GM21619 (cell line): ENCODE results near the gene LRRC32.
"Not testable (repeated sequence)": the region's sequence is repeated elsewhere in the genome, so short reads cannot be mapped to it uniquely, and the experiment has no call there.

Source experiments
- ATAC-seq: cut with Tn5 transposase; IDR thresholded peaks from one replicate; pipeline ENCODE4 v1.9.1; 2021; ENCODE audit not compliant: unreplicated experiment

Gene LRRC32

DNA sequence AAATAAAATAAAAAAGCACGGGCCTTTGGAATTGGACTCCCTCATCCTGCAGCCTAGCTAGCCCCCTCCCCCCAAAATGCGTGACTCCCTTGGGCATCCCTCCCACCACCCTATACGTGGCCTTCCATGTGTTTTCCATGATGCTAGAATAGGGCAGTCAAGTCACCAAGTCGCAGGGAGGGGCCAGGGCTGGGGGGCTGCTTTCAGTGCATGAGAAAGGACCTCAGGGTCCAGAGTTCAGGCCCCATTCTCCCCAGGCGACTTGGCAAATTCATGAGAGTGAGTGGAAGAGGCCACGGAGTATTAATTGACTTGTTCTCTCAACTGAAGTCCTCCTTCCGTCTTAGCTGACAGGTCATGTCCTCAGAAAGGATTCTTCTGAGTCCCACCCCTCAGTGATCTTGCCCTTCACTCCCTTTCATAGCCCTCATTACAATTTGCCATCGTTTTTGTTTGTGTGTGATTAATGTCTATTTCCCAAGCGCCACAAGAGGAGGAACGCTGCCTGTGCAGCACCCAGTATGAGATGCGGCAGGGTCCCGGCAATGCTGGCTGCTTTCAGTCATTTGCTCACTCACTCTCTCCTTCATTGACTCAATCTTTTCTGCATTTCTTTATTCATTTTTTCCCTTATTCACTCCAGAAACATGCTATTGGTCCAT is 17.4 kb downstream of the LRRC32 start:
- ATAC-seq, result no peak

DNA sequence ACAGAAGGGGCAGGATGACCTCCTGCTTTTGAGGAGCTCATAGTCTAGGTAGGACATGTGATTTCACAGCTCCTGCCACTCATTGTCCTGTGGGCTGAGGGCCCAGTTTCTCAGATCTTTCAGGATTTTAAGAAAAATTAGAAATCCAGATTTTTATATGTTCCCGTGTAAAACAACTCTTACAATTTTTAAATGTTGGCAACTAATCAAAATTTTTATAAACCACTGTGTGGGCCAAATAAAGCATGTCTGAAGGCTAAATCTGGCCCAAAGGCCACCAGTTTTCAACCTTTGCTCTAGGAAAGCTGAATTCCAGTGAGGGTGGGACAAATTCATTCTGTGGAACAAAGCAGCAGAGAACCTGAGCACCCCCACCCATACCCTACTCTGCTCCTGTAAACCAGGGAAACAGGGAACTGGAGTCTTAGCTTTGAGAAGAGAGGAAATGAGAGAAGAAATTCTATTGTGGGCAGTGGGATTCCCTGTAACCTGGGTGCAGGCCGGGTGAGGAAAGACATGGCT is 20.6 kb downstream of the LRRC32 start:
- ATAC-seq, result no peak

DNA sequence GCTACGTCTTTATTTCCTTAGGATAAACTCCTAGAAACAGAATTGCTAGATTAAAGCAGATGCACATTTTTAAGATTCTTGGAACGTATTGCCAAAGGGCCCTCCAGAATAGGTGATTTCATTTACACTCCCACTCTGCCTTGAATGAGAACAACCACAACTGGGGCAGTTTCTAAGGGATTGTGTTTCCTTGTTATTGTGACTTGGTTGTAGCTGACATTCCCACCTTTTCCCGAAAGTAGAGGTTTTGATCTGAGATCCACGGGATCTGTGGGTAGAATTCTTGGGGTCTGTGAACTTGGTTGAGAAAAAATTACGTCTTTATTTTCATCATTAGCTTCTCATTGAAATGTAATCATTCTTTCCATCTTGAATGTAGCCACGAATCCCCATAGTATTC is 21.5 kb downstream of the LRRC32 start:
- ATAC-seq, result no peak

DNA sequence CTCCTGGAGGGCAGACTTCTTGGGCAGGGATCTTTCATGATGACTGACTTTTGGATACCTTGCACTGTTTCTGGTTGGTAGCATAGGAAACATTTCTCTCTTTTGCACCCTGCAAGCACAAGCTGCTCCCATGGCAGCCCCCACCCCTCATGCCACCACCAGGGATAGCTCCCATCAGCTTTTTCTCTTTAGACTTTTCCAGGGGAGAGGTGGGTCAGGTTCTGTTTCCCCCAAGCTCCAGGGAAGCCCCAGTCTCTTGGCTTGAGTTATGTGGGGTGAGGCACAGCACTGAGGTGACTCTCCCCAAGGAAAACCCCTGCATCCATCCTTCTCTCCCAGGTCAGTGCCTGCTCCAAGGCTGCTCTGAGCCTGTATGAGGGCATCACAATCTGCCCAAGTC is 22.5 kb downstream of the LRRC32 start:
- ATAC-seq, result no peak

DNA sequence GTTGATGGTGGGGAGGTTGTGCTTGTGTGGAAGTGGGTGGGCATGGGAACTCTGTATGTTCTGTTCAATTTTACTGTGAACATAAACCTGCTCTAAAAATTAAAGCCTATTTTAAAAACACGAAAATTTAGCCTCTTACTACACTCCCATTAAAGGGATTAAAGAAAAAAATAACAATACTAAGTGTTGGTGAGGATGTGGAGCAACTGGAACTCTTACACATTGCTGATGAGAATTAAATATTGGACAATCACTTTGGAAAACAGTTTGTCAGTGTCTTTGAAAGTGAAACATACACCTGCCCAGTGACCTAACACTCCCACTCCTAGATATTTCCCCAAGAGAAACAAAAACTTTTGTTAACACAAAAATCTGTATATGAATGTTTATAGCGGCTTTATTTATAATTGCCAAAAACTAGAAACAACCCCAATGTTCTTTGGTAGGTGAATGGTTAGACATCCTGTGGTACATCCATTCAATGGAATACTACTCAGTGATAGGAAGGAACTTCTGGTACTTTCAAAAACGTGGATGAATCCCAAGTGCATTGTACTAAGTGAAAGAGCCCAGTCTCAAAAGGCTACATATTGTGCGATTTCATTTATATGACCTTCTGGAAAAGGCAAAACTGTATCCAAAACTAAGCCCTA is 23.5 kb downstream of the LRRC32 start:
- no peak for ATAC-seq

DNA sequence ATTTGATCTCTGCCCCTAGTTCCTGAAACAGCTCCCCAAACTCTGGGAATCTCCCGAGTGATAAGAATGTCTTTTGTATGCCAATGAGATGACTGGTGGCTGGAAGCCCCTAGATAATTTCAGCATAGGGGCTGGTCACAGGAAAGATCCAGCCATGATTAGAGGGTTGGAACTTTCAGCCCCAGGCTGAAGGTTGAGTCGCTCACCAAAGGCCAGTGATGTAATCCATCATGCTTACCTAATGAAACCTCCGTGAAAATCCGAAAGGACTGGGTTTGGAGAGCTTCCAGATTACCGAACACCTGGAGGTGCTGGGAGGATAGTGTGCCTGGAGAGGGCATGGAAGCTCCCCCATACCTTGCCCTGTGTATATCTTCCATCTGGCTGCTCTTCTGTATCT is 26.0 kb downstream of the LRRC32 start:
- ATAC-seq, result no peak

DNA sequence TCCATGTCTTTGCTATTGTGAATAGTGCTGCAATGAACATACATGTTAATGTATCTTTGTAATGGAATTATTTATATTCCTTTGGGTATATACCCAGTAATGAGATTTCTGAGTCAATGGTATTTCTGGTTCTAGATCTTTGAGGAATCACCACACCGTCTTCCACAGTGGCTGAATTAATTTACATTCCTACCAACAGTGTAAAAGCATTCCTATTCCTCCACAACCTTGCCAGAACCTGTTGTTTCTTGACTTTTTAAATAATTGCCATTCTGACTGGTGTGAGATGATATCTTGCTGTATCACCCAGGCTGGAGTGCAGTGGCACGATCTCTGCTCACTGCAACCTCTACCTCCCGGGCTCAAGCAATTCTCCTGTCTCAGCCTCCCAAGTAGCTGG is 26.8 kb downstream of the LRRC32 start:
- not testable (repeated sequence) for ATAC-seq

DNA sequence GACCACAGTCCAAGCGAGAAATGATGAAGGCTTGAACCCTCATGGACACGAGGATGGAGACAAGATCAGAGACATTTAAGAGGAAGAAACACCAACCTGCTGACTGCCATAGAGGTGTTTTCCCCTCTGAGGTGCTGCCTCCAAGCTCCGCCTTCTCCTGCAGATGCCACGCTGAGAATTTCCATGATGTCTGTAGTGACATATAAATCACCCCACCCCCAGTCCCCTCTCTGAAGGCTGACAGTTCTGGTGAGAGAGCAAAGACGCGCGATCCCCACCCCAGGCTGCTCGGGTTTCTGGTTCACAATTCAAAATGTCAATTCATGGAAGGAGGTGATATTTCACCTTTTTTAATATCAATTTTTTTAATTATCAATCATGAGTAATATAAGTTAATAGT is 28.2 kb downstream of the LRRC32 start:
- no peak for ATAC-seq

DNA sequence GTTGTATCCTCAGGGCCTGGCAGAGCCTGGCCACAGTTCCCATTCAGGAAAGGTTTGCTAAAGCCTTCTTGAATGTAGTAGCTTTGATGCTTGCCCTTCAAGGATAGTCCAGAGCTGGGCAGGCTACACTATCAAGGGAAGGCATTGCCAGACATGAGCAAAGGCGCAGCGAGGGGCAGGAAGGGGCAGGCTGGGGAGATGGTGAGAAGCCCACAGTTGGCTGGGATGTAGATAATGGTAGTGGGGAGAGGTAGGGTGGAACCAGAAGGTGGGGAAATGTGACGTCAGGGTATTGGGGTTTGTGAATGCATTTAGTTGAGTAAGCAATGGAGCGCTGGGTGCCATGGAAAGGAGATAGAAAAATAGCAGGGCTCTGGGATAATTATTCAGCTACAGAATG is 28.6 kb downstream of the LRRC32 start:
- no peak for ATAC-seq

DNA sequence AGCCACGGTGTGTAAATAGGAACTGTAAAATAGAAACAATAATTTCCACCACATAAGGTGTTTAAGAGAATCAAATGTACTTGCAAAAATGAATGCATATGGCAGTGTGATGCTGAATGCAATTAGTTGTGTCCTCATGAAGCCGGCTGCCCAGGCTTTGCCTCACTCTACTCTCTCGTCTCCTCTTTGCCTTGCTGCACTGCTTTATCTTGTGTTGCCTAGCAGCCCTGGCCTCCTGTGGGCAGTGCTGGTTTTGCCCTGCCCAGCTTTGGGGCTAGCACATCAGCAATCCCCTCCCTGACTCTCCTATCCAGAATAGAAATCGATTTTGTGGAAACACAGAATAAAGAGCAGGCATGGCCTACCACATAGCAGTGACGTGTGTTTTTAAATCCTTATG is 30.0 kb downstream of the LRRC32 start:
- ATAC-seq, result no peak

DNA sequence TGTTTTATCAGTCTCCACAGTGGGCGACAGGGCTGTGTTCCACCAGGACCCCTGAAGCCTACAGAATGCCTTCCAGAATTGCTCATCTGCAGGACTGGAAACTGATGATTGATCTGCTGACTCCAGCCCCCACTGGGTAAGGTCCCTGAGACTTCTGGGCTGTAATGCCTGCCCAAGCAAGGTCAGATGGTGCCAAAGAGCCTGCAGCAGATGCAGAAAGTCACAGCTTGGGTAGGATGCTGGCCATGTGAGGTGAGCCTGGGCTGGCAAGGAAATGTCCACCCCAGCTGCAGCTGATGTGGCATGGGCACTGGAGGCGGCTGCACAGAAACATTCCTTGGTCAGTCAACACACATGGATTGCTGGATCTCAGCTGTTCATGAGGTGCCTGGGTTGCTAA is 30.9 kb downstream of the LRRC32 start:
- ATAC-seq, result no peak

DNA sequence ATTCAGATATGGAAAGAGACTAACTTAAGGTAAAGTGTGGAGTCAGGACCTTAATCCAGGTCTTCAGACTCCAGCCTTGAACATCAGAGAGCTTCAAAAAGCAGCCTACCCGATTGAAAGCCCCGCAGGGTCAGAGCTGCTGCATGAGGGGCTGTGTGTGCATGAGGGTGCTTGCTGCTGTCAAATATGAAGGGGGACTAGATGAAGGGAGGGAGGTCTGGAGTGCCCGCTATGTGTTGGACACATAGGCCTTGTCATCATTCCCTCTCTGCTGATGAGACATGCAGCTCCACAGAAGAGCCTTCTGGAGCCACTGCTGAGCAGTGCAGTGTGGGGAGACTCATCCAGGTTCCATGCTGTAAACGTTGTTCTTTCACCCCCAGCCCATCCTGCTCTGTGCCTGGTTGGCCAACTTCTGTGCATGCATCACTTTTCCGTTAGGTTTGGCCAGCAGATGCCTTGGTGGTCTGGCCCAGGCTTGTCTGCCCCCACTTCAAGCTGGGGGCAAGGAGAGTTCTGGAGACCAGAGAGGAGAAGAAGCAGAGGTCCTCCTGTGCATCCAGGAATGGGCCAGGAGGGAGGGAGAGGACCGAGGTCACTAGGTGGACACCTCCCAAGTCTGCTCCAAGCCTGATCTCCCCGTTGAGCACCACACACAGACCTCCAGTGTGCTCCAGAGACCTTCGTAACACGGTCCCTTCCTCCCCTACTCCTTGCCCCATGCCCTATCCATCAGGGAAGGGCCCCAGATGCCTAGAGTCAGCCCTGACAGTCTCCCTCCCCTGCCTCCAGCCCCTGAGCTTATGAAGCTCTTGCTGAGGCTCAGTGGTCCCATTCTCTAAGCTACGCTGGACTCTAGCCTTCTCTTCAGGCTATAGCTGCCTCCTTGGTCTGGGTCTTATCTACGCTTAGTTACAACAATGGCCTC is 32.0 kb downstream of the LRRC32 start:
- ATAC-seq, result no peak

DNA sequence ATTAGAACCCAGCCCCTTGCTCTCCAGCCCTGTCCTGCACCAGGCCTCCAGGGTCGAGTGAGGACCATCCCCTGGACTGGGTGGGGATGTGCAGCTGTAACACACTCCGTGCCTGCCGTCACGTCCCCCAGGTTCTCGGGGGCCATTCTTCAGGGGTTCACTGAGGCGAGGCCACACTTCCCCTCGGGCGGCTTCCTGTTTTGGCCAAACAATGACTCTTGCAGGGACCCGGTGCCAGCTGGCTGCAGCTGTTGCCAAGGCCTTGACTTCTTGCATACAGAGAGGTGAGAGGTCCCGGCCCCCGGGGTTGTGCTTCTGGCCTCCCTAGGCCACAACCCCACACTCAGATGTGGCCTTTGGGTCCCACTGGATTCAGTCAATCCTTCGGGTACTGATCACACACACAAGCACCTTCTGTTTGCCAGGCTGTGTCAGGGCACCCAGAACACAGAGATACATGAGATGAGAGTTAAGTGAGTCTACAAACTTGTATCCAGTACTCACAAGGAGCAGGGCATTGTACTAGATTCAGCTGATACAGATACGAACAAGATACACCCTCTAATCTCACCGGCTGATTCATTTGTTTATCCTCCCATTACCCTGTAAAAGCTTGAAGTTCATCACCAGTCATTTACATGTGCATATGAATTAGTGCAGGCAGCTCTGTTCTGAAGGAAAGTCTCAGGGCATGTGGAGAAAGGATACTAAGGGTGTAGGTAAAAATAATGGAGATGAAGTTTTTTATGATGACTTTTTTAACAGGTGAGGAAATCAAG is 32.9 kb downstream of the LRRC32 start:
- ATAC-seq, result peak; percentile 94

DNA sequence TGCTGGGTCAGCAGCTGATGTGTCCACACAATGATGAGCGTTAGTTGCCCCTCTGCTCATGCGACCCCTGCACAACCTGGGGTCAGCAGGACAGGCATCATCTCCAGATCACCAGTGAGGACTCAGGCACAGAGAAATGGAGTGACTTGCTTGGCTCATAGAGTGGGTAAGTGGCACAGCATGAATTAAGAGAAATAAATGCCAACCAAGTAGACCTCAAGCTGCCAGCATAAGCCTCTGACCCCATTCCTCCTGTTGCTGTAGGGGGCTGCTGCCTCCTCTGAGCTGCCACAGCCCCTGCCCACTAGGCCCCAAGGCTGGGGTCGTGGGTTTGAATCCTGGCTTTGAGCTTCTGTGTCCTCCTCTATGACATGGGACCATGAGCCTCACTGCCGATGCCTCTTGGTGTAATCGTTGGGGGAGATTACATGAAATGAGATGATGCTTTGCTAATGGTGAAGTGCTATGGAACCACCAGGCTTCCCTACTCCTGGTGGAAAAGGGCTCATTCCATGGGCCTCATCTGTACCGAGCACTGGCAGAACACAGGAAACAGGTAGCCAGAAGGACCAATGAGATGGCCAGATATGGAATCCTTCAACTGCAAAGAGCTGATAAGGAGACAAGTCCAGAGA is 33.6 kb downstream of the LRRC32 start:
- ATAC-seq, result no peak

DNA sequence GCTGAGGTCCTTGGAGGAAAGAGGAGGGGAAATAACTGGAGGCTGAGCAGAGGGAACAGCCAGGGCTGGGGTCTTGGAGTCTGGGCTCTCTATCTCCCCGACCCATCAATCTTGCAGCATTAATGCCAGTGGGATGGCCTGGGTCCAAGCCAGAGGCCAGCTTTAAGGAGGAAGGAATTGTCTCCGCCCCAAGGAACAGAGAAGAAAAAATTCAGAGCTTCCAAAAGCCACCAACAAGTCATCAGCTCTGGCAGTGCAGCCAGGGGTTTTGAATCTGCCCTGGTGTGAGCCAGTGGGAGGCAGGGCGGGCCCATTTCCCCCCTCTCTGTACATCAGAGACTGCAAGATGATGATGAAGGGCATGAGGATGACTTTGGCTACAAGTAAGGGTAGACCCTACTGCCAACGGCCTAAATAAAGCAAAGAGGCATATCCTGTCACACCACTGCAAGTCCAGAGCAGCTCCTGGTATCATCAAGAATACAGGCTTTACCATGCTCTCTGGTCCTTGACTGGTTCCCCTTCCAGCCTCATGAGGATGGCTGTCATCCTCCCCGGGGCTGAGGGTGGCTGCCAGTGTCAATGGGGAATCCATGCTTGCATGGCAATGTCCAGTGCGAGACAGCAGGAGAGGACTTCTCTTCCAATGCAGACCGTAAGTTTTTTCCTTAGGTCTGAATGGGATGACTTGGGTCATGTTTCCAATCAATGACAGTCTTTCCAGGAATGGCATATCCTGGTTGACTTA is 34.4 kb downstream of the LRRC32 start:
- ATAC-seq, result no peak

DNA sequence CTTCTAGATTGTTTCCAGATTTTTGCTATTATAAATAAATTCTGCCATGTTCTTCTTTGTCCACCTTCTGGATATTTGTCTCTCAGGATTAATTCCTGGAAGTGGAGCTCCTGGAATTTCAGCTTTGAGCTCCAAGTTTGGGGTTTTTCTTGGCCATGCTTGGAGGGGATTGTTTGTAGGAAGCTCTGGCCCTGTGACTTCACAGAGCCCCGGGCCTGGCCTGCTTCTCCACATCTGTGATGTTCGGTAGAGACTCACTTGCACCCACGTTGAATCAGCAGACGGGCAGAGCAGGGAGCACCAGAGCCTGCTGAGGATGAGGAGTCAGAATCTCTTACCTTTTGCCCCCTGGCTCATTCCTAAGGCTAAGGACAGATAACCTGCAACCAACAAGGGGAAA is 35.7 kb downstream of the LRRC32 start:
- no peak for ATAC-seq

DNA sequence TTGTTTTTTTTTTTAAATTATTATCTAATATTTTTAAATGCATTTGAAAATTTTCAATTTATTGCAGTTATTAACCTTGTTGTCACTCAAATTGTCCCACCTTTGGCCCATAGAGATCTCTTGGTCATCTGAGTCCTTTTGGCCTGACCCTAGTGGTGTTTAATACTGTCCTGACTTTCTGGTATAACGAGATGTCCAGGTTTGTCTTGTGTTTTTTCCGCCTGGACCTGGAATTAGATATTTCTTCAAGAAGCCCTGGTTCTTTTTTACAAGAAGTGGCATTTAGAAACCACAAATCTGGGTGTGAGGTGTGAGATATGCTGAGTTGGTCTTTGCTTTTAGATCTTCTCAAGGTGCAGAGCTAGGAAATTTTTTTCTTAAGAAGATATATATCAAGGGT is 38.1 kb downstream of the LRRC32 start:
- ATAC-seq, result no peak

DNA sequence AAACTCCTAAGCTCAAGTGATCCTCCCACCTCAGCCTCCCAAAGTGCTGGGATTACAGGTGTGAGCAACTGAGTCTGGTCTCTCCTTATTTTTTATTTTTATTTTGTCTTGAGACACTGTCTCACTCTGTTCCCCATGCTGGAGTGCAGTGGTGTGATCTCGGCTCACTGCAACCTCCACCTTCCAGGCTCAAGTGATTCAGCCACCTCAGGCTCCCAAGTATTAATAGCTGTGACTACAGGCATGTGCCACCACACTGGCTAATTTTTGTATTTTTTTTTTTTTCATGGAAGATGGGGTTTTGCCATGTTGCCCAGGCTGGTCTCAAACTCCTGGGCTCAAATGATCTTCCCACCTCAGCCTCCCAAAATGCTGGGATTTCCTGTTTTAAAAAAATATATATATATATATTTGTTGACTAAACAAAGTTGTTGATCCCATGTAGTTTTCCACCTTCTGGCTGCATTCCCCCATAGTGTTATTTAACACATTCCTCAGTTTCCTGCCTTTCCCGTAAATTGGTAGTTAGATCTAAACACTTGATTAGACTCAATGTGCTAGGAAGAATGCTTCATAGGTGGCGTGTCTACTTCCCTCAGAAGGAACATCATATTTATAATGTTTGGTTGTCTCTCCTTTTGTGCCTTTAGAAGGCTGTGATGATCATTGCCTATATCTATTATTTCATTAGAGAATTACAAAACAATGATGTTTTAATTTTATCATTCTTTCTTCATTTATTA is 38.8 kb downstream of the LRRC32 start:
- ATAC-seq, result no peak
